Measurements from ENCODE around the gene ROBO2.

The ROBO2 gene

GRCh38 chr3:77602722-77603121 is 562.8 kb downstream of the ROBO2 start:
- DNase-seq, result no peak

GRCh38 chr3:77605308-77605707 is 565.4 kb downstream of the ROBO2 start:
- DNase-seq, result no peak

- DNase-seq, result no peak
Measured at GRCh38 chr3:77605865-77606264, 566.0 kb downstream of the ROBO2 start.

- DNase-seq, result no peak
Measured at GRCh38 chr3:77606372-77606771, 566.5 kb downstream of the ROBO2 start.

- no peak for DNase-seq
Measured at GRCh38 chr3:77618686-77619085, 578.8 kb downstream of the ROBO2 start.

- no peak for DNase-seq
Measured at GRCh38 chr3:77620009-77620408, 580.1 kb downstream of the ROBO2 start.

- DNase-seq, result no peak
Measured at GRCh38 chr3:77623500-77623899, 583.6 kb downstream of the ROBO2 start.

GRCh38 chr3:77626157-77626556 is 586.3 kb downstream of the ROBO2 start:
- DNase-seq, result no peak

- no peak for DNase-seq
Measured at GRCh38 chr3:77648214-77648613, 608.3 kb downstream of the ROBO2 start.

GRCh38 chr3:77648664-77649063 is 608.8 kb downstream of the ROBO2 start:
- DNase-seq, result no peak

GRCh38 chr3:77652624-77653023 is 612.7 kb downstream of the ROBO2 start:
- DNase-seq, result no peak

- DNase-seq, result no peak
Measured at GRCh38 chr3:77655396-77655795, 615.5 kb downstream of the ROBO2 start.

GRCh38 chr3:77660718-77661117 is 620.8 kb downstream of the ROBO2 start:
- no peak for DNase-seq

GRCh38 chr3:77667901-77668300 is 628.0 kb downstream of the ROBO2 start:
- DNase-seq, result no peak

- no peak for DNase-seq
Measured at GRCh38 chr3:77668376-77668775, 628.5 kb downstream of the ROBO2 start.

- no peak for DNase-seq
Measured at GRCh38 chr3:77672016-77672415, 632.1 kb downstream of the ROBO2 start.

- no peak for DNase-seq
Measured at GRCh38 chr3:77682162-77682561, 642.3 kb downstream of the ROBO2 start.

- DNase-seq, result no peak
Measured at GRCh38 chr3:77684115-77684514, 644.2 kb downstream of the ROBO2 start.

- no peak for DNase-seq
Measured at GRCh38 chr3:77685713-77686112, 645.8 kb downstream of the ROBO2 start.

- no peak for DNase-seq
Measured at GRCh38 chr3:77686560-77686959, 646.7 kb downstream of the ROBO2 start.

- no peak for DNase-seq
Measured at GRCh38 chr3:77687545-77687944, 647.6 kb downstream of the ROBO2 start.

- no peak for DNase-seq
Measured at GRCh38 chr3:77690284-77690845, 650.5 kb downstream of the ROBO2 start.

- DNase-seq, result no peak
Measured at GRCh38 chr3:77693147-77693546, 653.2 kb downstream of the ROBO2 start.

GRCh38 chr3:77699125-77699691 is 659.3 kb downstream of the ROBO2 start:
- no peak for DNase-seq

Data from activated CD8-positive, alpha-beta memory T cell treated with anti-CD3 and anti-CD28 coated beads, Interleukin-2, amount 50 U/mL, for 4 hours (primary cell).